GM12892 (cell line): Measurements from ENCODE around the gene KIR3DL2.
"Not testable (repeated sequence)": the region's sequence is repeated elsewhere in the genome, so short reads cannot be mapped to it uniquely, and the experiment has no call there.

Experiments used
- DNase-seq: peaks from one replicate; pipeline ENCODE4 v3.0.0; 2011; ENCODE audit not compliant: insufficient read length
- FAIRE-seq: peaks from 2 replicates; lab custom pipeline; 2011; peaks lifted over from hg19 to GRCh38; lab: Jason Lieb, UNC
- POLR2A ChIP-seq: IDR thresholded peaks from 2 replicates; pipeline ENCODE4 v1.6.1; 2011; ENCODE audit warnings: low read depth, low read length, control low read depth
- POLR2AphosphoS5 ChIP-seq: IDR thresholded peaks from 2 replicates; pipeline ENCODE4 v1.6.1; 2011; ENCODE audit warnings: low read depth, low read length, control low read depth
- TAF1 ChIP-seq: IDR thresholded peaks from 2 replicates; pipeline ENCODE4 v1.6.1; 2011; ENCODE audit warnings: low read depth, mild to moderate bottlenecking, control low read depth, low read length, borderline replicate concordance

The KIR3DL2 gene

GRCh38 chr19:54850930-54851329, 687 bp downstream of the KIR3DL2 start:
- TF ChIP-seq POLR2A (no peak), POLR2AphosphoS5 (no peak), TAF1 (no peak)
- FAIRE-seq: no peak
- DNase-seq: no peak

GRCh38 chr19:54851353-54851752, 1.1 kb downstream of the KIR3DL2 start:
- FAIRE-seq (no peak), DNase-seq (no peak)
- TF ChIP-seq TAF1: no peak
- TF ChIP-seq POLR2A: no peak
- no peak for TF ChIP-seq POLR2AphosphoS5

GRCh38 chr19:54855241-54855640, 5.0 kb downstream of the KIR3DL2 start:
- not testable (repeated sequence) for DNase-seq, FAIRE-seq

GRCh38 chr19:54858476-54858875, 8.2 kb downstream of the KIR3DL2 start:
- DNase-seq, FAIRE-seq: not testable (repeated sequence)

- DNase-seq, FAIRE-seq: not testable (repeated sequence)
These were observed 9.2 kb downstream of the KIR3DL2 start for GRCh38 chr19:54859421-54859820.

- DNase-seq, FAIRE-seq: not testable (repeated sequence)
These were observed 13.2 kb downstream of the KIR3DL2 start for GRCh38 chr19:54863459-54863858.

- DNase-seq (no peak), FAIRE-seq (no peak)
- no peak for TF ChIP-seq TAF1
- no peak for TF ChIP-seq POLR2A
- no peak for TF ChIP-seq POLR2AphosphoS5
These were observed 21.5 kb downstream of the KIR3DL2 start for GRCh38 chr19:54871696-54872095.

GRCh38 chr19:54873990-54874389, 23.7 kb downstream of the KIR3DL2 start, which contains the start of gene FCAR:
Gene FCAR (plus strand): TSS chr19:54874235. CDS start chr19:54874290, 55 bp downstream.
- no peak for FAIRE-seq
- no peak for DNase-seq
- TF ChIP-seq POLR2A: no peak
- no peak for TF ChIP-seq TAF1

GRCh38 chr19:54875506-54875905, 25.3 kb downstream of the KIR3DL2 start:
- FAIRE-seq (no peak), DNase-seq (no peak)
- TF ChIP-seq TAF1: no peak
- TF ChIP-seq POLR2AphosphoS5: no peak
- TF ChIP-seq POLR2A: no peak

GRCh38 chr19:54877471-54877870, 27.2 kb downstream of the KIR3DL2 start:
- no peak for TF ChIP-seq TAF1
- TF ChIP-seq POLR2AphosphoS5: no peak
- no peak for TF ChIP-seq POLR2A
- FAIRE-seq: no peak
- no peak for DNase-seq

- TF ChIP-seq TAF1 (no peak), POLR2AphosphoS5 (no peak), POLR2A (no peak)
- FAIRE-seq (no peak), DNase-seq (no peak)
These were observed 31.6 kb downstream of the KIR3DL2 start for GRCh38 chr19:54881884-54882283.

GRCh38 chr19:54882758-54883157, 32.5 kb downstream of the KIR3DL2 start:
- no peak for TF ChIP-seq POLR2A
- no peak for TF ChIP-seq POLR2AphosphoS5
- TF ChIP-seq TAF1: no peak
- DNase-seq: no peak
- no peak for FAIRE-seq

- no peak for FAIRE-seq
- TF ChIP-seq POLR2A: no peak
- TF ChIP-seq POLR2AphosphoS5: no peak
- no peak for TF ChIP-seq TAF1
- DNase-seq: no peak
These were observed 33.0 kb downstream of the KIR3DL2 start for GRCh38 chr19:54883228-54883627.

- TF ChIP-seq POLR2A: no peak
- TF ChIP-seq TAF1: no peak
- no peak for TF ChIP-seq POLR2AphosphoS5
- no peak for DNase-seq
- no peak for FAIRE-seq
These were observed 38.0 kb downstream of the KIR3DL2 start for GRCh38 chr19:54888239-54888638.
